CD14-positive monocyte (primary cell): ENCODE results near the gene KIRREL3. TPM values are rescaled to one million over a fixed set of nuclear protein-coding genes. Genes with fewer than 3 reads are reported as not detected.
A peak's percentile ranks its signal among the peaks of the same experiment; 100 is the strongest.

Source experiments
- DNase-seq, 3 donors: peaks; one replicate each; pipeline ENCODE4 v3.0.0-alpha.2; 2011 to 2022
- H2AFZ ChIP-seq: 2 replicates; pipeline ENCODE4 v1.6.0; 2012; ENCODE audit warnings: mild to moderate bottlenecking, low read depth, low read length, inconsistent platforms; ENCODE audit not compliant: insufficient read depth, poor library complexity, severe bottlenecking
- H3K27ac ChIP-seq, 2 donors: 1 replicate in 1 of 2; 2 replicates in 1 of 2; pipeline ENCODE4 v1.5.1; 2012 to 2013; ENCODE audit warnings: low read length in 2 of 2, control low read depth in 1 of 2, inconsistent platforms in 1 of 2, low read depth in 1 of 2, mild to moderate bottlenecking in 1 of 2
- H3K27me3 ChIP-seq, 2 donors: one replicate each; pipeline versions ENCODE4 v1.6.0 to v1.6.1; 2011 to 2013; ENCODE audit warnings: low read length in 2 of 2; ENCODE audit not compliant: control insufficient read depth in 2 of 2, insufficient read depth in 2 of 2
- H3K36me3 ChIP-seq, 2 donors: replicated peaks in 1 of 2; 1 replicate in 1 of 2; 2 replicates in 1 of 2; pipeline versions ENCODE4 v1.5.1 to v1.6.1; 2012 to 2013; ENCODE audit warnings: low read length in 2 of 2, control low read depth in 1 of 2, inconsistent platforms in 1 of 2, mild to moderate bottlenecking in 1 of 2; ENCODE audit not compliant: insufficient read depth in 2 of 2, control insufficient read depth in 1 of 2
- H3K4me1 ChIP-seq, 2 donors: 1 replicate in 1 of 2; 2 replicates in 1 of 2; pipeline versions ENCODE4 v1.5.1 to v1.6.1; 2012 to 2013; ENCODE audit warnings: low read length in 2 of 2, control low read depth in 1 of 2, inconsistent platforms in 1 of 2, mild to moderate bottlenecking in 1 of 2, moderate library complexity in 1 of 2; ENCODE audit not compliant: insufficient read depth in 2 of 2, control insufficient read depth in 1 of 2
- H3K4me2 ChIP-seq: replicated peaks from 2 replicates; pipeline ENCODE3; 2012; ENCODE audit warnings: low read length, moderate library complexity, mild to moderate bottlenecking; ENCODE audit not compliant: poor library complexity, severe bottlenecking; ENCODE audit errors: extremely low read depth
- H3K4me3 ChIP-seq, 3 experiments: fragments of 200-600 bp in 1 of 3; sonication (generic) in 1 of 3; replicated peaks in 1 of 3; 1 replicate in 2 of 3; 2 replicates in 1 of 3; pipeline ENCODE4 v1.5.1; 2011 to 2013; ENCODE audit warnings: low read length in 3 of 3, mild to moderate bottlenecking in 3 of 3, control low read depth in 2 of 3, low read depth in 2 of 3, inconsistent platforms in 1 of 3, moderate library complexity in 1 of 3
- H3K79me2 ChIP-seq: 2 replicates; pipeline ENCODE4 v1.6.0; 2012; ENCODE audit warnings: mild to moderate bottlenecking, control low read depth, inconsistent platforms, low read length, moderate library complexity; ENCODE audit not compliant: insufficient read depth
- H3K9ac ChIP-seq: 2 replicates; pipeline ENCODE4 v1.6.0; 2017; ENCODE audit warnings: low read length, mild to moderate bottlenecking; ENCODE audit not compliant: insufficient read depth, poor library complexity, severe bottlenecking
- H3K9me3 ChIP-seq, 2 donors: replicated peaks in 1 of 2; 1 replicate in 1 of 2; 2 replicates in 1 of 2; pipeline versions ENCODE4 v1.5.1 to v1.6.1; 2012 to 2013; ENCODE audit warnings: low read length in 2 of 2, control low read depth in 1 of 2; ENCODE audit not compliant: control insufficient read depth in 1 of 2, insufficient read depth in 1 of 2
- H4K20me1 ChIP-seq: 2 replicates; pipeline ENCODE4 v1.6.0; 2012; ENCODE audit warnings: mild to moderate bottlenecking, low read length, control low read depth, moderate library complexity; ENCODE audit not compliant: insufficient read depth
- H3K27ac Mint-ChIP-seq, 7 donors: one replicate each; pipeline ENCODE4 v1.8.0; 2020; ENCODE audit warnings: mild to moderate bottlenecking in 7 of 7, mixed read lengths in 7 of 7, moderate library complexity in 6 of 7, inconsistent platforms in 2 of 7
- H3K27me3 Mint-ChIP-seq, 3 donors: one replicate each; pipeline ENCODE4 v1.8.0; 2021 to 2022; ENCODE audit warnings: low read depth in 3 of 3, mild to moderate bottlenecking in 3 of 3, mixed read lengths in 3 of 3, moderate library complexity in 3 of 3, inconsistent platforms in 1 of 3
- H3K36me3 Mint-ChIP-seq, 2 donors: one replicate each; pipeline ENCODE4 v1.8.0; 2020; ENCODE audit warnings: mixed read lengths in 2 of 2, inconsistent platforms in 1 of 2, mild to moderate bottlenecking in 1 of 2
- H3K4me1 Mint-ChIP-seq: one replicate; pipeline ENCODE4 v1.8.0; 2020; ENCODE audit warnings: mild to moderate bottlenecking, mixed read lengths
- H3K4me3 Mint-ChIP-seq, 2 donors: one replicate each; pipeline ENCODE4 v1.8.0; 2020; ENCODE audit warnings: mild to moderate bottlenecking in 2 of 2, mixed read lengths in 2 of 2, moderate library complexity in 1 of 2
- H3K9me3 Mint-ChIP-seq, 7 donors: one replicate each; pipeline ENCODE4 v1.8.0; 2020 to 2022; ENCODE audit warnings: mixed read lengths in 7 of 7, mild to moderate bottlenecking in 6 of 7, moderate library complexity in 6 of 7, inconsistent platforms in 2 of 7
- WGBS: methylation state at CpG from one replicate; pipeline ENCODE4 v1.1.5; 2013; ENCODE audit warnings: missing lambda C conversion rate; ENCODE audit not compliant: insufficient coverage; 5-methylcytosine and 5-hydroxymethylcytosine counted together
- intact Hi-C, 2 donors: fragments of 100-400 bp; cut with micrococcal nuclease; formaldehyde crosslinking; loops; one replicate each; pipeline versions ENCODE4 v1.15.0 to v1.15.1; 2023
- polyA plus RNA-seq, 3 donors: library from polyadenylated mRNA; depleted of rRNA in 1 of 3; unstranded in 2 of 3; stranded (reverse) in 1 of 3; fragments of 300-500 nt in 2 of 3; fragments of >200 nt in 1 of 3; fragmentation: Illumina TruSeq in 2 of 3; gene quantifications; 1 replicate in 2 of 3; 2 replicates in 1 of 3; pipeline ENCODE4 v1.2.3, GENCODE V29; 2012 to 2021
- TF ChIP-seq, protein P1 (sequence below): fragments of 200-600 bp; IDR thresholded peaks from one replicate; pipeline ENCODE4 v1.8.0; 2022; ENCODE audit warnings: antibody characterized with exemption, mild to moderate bottlenecking

The KIRREL3 gene
- polyA plus RNA-seq, 3 donors: not detected

DNA sequence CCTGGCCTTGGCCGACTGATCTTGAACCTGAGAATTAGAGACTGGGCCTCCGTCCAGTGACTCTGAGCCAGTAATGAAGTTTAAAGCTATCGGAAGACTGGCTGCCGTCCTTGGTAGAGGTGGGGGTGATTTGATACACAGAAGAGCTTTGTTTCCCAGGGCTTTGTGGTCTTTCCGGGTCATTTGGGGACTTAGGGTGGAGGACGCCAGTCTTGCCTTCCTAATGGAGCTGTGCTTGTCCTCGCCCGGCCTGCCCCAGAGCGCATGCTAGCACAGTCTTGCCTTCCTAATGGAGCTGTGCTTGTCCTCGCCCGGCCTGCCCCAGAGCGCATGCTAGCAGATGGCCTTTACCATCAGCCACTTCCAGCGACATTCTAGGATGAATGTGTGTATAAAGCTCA lies 579.3 kb downstream of the KIRREL3 start:
- Histone ChIP-seq H3K79me2 (no peaks in the 10 kb centered on the region), H3K4me1 (peaks cover 18 to 28% of the 10 kb centered on the region in 2 donors), H3K9ac (no peak overlapping the region), H4K20me1 (no peaks in the 10 kb centered on the region), H3K27me3 (no peaks in the 10 kb centered on the region), H3K4me3 (no peak overlapping the region), H3K27ac (no peak overlapping the region), H2AFZ (no peak overlapping the region), H3K4me2 (no peak overlapping the region), H3K36me3 (no peaks in the 10 kb centered on the region), H3K9me3 (no peaks in the 10 kb centered on the region)
- peaks cover 24% of the 10 kb centered on the region for H3K4me1 Mint-ChIP-seq
- no peak overlapping the region for H3K4me3 Mint-ChIP-seq
- H3K9me3 Mint-ChIP-seq: no peaks in the 10 kb centered on the region
- H3K36me3 Mint-ChIP-seq: no peaks in the 10 kb centered on the region
- intact Hi-C loops: no loop called here
- peak overlapping the region in 2 of 7 donors; percentile 36 to 50 for H3K27ac Mint-ChIP-seq
- no peak for DNase-seq
- TF ChIP-seq, protein P1, sequence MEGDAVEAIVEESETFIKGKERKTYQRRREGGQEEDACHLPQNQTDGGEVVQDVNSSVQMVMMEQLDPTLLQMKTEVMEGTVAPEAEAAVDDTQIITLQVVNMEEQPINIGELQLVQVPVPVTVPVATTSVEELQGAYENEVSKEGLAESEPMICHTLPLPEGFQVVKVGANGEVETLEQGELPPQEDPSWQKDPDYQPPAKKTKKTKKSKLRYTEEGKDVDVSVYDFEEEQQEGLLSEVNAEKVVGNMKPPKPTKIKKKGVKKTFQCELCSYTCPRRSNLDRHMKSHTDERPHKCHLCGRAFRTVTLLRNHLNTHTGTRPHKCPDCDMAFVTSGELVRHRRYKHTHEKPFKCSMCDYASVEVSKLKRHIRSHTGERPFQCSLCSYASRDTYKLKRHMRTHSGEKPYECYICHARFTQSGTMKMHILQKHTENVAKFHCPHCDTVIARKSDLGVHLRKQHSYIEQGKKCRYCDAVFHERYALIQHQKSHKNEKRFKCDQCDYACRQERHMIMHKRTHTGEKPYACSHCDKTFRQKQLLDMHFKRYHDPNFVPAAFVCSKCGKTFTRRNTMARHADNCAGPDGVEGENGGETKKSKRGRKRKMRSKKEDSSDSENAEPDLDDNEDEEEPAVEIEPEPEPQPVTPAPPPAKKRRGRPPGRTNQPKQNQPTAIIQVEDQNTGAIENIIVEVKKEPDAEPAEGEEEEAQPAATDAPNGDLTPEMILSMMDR: no peak
- 93% methylated on average over 11 of the region's 13 CpGs for WGBS
- peaks cover 0 to 3% (median 0%) of the 10 kb centered on the region in 3 donors for H3K27me3 Mint-ChIP-seq

DNA sequence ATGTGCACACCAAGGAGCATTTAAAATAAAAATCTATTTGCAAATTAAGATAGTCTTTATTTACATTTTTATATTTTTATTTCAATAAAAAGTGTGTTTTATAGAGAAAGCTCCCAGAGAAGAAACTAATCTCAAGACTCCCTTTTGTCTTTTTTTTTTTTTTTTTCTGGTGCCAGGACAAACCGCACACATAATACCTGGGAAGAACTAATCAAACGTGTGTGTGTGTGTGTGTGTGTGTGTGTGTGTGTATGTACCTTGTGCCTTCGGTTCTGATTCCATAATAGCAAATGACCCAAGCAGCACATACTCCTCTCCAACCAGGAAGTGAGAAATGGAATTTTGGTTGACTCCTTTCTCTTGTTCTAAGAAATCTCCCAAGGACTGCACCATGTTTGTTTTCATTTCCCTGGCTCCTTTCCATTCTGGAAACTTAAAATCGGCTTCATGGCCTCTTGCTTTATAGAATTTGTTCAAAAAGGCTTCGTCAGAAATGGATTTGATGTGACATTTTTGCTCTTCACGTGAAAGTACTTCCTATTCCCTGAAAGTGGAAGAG lies 579.8 kb downstream of the KIRREL3 start:
- H2AFZ ChIP-seq: peak overlapping the region; percentile 24
- peak overlapping the region; percentile 37 for H3K4me2 ChIP-seq
- no peaks in the 10 kb centered on the region for H3K36me3 ChIP-seq
- H3K9ac ChIP-seq: no peak overlapping the region
- H3K36me3 Mint-ChIP-seq: no peaks in the 10 kb centered on the region
- peaks cover 0 to 3% (median 0%) of the 10 kb centered on the region in 3 donors for H3K27me3 Mint-ChIP-seq
- no peaks in the 10 kb centered on the region for H4K20me1 ChIP-seq
- WGBS: no CpG with 5 or more reads among the region's 6 CpGs
- H3K4me1 ChIP-seq: peaks cover 21 to 32% of the 10 kb centered on the region in 2 donors
- H3K27ac ChIP-seq: no peak overlapping the region
- no peaks in the 10 kb centered on the region for H3K79me2 ChIP-seq
- H3K27ac Mint-ChIP-seq: peak overlapping the region in 1 of 7 donors; percentile 36
- H3K4me1 Mint-ChIP-seq: peaks cover 29% of the 10 kb centered on the region
- H3K4me3 ChIP-seq: no peak overlapping the region
- H3K27me3 ChIP-seq: no peaks in the 10 kb centered on the region
- no peak for DNase-seq
- TF ChIP-seq, protein P1: no peak
- no peaks in the 10 kb centered on the region for H3K9me3 Mint-ChIP-seq
- H3K4me3 Mint-ChIP-seq: no peak overlapping the region
- no peaks in the 10 kb centered on the region for H3K9me3 ChIP-seq
- intact Hi-C loops: no loop called here
